Activated CD4-positive, alpha-beta T cell treated with anti-CD3 and anti-CD28 coated beads for 24 hours (primary cell): ENCODE results near the gene RAB5B.

Experiments used
- DNase-seq, 2 donors: peaks; one replicate each; pipeline ENCODE4 v3.0.0-alpha.2; 2020; ENCODE audit warnings: low read depth in 2 of 2

Gene RAB5B, protein sequence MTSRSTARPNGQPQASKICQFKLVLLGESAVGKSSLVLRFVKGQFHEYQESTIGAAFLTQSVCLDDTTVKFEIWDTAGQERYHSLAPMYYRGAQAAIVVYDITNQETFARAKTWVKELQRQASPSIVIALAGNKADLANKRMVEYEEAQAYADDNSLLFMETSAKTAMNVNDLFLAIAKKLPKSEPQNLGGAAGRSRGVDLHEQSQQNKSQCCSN

DNA sequence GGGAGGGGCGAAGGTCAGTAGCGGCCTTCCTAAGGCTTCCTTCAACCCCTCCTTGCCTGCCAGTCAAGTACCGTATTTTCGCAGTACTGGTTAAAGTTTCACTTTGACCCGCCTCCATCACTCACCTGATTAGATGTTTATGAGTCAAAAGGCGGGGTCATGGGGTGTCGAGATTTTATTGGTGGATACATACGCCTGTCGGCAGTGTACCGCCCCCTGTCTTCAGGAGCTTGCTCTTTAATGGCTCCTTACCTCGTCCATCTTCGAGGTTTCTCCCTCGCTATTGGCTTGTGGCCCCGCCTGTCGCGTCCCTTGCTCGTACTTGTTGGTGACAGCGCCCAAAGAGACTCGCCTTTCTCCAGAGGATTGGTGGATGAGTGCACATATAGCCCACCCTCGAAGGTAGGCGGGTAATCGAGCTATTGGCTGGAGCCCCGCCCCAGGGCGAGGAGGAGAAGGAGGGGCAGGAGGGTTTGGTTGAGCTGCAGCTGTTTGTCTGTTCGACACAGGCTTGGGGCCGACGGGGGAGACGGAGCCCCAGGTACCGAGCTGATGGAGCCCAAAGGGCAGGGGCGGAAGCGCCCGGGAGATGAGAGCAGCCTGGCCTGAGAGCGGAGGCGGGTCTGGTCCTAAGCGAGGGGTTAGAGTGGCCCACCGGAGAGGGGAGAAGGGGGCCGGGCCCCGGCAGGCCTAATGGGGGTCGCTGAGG, at the start of gene RAB5B:
Gene RAB5B (plus strand): TSS at position 480 of the 709 bp plus-strand sequence. CDS start 12,883 bp downstream, outside the sequence.
- peak; percentile 94 to 97 for DNase-seq

DNA sequence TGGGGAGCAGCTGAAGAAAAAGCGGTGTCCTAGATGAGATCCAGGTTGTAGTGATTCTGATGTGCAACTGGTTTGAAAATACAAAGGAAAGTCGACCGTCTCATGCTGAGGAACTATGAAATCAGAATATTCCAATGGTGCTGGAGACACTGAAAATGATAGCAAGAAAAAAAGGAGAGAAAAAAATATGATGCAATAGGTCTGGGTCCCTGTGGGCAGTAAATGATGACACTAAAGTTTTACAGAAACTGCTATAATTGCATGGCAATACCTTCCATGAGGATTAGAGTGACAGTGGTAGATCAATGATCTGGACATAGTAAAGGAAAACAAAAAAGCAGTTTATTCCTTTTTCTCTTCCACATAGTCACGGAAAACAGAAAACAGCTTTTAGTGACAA, 48.5 kb upstream of the RAB5B start:
- DNase-seq, result no peak

DNA sequence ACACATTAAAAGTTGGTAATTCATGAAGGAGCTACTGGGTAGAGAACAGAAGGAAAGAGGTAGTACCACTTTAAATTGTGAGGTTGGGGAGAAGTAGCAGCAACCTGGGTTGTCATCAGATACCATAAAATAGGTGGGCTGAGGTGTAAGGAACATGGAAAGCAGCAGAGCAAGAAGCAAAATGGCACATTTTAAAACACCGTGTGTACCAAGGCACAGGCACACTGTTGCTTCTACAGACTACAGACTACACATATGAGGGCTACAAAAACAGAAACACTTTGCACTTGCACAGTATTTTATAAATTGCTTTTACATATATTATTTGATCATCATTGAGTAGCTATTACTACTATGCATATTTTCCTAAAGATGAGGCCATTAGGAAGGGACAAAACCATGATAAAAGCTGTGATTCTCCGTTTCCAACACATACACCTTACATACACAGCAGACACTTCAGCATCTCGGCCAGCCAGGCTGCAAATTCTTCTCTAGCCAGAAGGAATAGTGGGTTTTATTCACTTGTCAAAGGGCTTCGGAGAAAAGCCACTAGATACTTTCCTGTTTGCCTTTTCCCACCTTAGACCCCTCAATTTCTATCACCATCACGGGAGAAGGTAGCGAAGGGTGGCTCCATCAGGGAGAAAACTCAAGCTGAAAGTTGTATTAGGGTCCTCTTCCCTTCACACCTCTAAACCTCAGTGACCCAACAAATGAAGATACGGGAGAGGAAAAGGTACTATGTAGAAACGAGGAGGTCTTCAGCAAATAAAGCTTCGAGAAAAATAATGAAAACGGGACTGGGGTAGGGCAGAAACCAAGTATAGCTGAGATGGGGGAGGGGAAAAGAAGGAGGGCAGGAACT, 47.8 kb upstream of the RAB5B start:
- no peak for DNase-seq

DNA sequence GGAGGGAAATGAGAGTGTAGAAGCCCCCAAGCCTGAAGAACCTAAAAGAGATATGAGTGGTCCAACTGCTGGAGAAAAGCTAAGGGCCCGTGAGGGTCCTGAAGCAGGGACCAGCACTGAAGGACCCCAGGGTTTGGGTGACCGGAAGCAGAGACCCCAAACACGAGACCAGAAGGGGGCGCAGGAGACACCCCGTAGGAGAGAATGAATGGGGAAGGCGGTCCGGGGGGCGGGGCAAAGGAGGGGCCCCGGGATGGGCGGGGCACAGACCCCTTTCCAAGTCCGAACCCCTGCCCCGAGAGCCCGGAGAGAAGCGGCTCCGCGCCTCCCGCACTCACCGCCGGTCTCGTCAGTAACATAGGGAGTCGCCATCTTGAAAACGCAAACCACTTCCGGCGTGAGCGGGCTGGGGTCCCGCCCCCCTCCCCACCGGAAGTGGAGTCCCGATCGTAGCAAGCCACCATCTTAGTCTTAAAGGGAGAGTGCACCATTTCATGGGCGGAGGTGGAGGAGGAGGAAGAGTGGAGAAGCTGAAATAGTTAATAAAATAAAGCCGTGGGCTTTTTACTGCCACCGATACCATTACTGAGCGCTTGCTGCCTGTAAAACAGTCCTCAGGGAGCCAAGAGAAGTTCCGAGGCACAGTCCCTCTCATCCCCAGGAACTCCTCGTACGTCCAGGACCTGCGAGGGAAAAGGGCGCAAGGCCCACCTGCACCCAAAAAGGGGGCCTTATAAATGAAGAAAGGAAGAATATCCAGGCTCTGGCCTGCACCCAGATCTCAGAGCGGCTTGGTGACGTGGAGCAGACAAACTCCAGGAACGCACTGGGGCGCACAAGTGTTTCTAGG, 46.9 kb upstream of the RAB5B start:
- DNase-seq, result peak; percentile 85 to 86

DNA sequence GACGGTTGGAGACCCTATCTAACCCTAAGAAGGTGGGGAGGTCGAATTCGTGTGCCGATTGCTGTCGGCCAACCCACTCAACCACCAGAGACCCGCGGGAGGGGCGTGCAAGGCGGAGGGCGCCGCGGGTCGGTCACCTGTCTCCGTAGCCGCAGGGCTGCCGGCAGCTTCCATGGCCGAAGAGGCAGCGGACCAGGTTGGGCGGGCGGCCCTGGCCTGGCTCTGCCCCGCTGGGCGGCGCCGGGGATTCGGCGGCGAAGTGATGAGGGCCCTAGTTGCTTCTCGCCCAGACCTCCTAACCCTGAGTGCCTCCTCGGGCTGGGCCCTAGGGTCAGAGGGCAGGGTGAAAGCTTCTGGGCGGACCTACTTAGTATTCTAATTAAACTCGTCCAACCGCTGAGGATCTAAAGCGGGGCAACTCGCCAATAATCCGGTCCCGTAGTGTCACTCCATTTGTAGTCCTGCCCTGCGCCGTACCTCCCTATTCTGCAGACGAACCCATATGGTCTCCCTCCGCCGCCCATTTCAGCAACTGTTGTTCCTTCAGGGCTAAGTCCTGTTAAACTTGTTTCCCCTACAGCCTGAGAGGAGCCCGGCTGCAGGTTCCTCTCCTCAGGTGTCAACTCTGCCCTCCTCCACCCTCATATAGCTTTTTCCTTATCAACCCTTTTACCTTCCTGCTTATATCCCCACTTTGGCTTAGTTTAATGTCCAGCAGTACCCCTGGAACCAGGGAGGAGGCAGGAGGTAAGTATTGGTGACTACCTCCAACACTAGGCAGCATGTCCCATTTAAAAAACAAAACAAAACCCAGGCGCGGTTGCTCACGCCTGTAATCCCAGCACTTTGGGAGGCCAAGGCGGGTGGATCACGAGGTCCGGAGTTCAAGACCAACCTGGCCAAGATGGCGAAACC, 46.0 kb upstream of the RAB5B start, which contains the start of gene PYM1:
Gene PYM1 (minus strand): TSS at position 307 of the 915 bp plus-strand sequence. CDS start 133 bp downstream, at position 174.
- peak in 1 of 2 donors; percentile 57 for DNase-seq

DNA sequence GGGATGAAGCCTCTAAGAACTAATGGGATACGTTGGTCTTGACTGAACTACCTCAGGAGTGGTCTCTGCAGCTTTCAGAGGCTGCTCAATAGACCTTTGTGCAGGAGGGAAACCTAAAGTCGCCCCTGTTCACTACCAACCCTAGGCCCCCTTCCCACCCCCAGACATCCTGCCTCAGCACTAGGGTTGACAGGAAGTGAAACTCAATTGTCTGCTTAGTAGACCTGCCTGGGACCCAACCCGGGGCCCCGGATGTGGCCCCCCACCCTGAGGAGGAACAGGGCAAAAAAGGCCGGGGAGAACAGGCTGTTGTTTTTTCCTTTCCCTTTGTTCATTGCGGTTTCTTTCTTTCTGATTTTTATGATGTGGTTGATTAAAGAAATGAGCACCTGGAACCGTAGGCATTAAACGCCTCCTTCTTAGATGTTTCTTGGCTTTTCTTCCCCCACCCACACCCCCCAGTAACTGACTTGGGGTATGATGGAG, 44.5 kb upstream of the RAB5B start:
- DNase-seq, result peak; percentile 68 to 76

DNA sequence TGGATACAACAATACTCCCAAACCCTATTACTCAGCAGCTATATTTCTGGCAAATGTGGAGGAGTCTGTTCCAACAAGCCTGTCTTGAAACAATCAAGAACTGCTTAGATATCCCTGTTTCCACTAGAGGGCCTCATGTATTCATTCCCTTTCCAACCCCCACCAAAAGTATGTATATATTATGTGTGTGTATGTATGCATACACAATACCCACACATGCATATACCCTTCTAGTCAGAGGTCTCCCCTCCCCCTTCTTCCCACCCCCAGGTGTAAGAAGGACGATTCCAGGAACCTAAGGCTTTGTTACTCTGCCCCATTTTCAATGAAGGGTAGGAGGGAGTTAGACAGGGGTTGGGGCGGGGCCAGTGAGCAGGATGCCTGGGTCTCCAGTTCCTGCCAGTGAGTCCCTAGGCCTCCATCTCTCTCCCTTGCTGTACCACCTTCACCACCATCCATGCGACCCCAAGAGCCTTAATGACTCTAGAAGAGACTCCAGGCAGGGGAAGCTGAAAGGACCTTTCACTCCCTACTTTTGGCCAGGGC, 43.0 kb upstream of the RAB5B start, which contains the start of gene DGKA:
Gene DGKA (plus strand): TSS at position 392 of the 546 bp plus-strand sequence. CDS start 5,342 bp downstream, outside the sequence.
- DNase-seq, result peak; percentile 67 to 78

DNA sequence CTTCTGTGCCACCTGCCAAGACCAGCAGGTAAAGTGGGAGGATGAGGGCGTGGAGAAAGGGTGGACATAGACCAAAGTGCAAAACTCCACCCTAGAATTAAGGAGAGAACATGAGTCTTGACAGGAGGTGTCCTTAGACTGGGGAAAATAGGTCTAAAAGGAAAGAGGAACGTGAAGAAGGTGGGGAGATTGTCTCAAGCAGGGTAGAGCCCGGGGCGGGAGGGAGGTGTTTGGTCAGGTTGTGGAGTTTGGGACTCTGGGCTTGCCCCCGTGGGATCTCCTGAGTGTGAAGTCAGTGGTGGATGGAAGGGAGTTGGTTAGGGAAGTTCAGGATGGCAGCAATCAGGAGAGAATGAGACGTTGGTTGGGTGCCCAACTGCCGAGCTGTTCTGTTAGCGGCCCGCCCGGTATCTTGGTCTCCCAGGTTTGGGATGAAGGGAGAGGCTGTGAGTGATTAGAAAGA, 42.5 kb upstream of the RAB5B start:
- no peak for DNase-seq

DNA sequence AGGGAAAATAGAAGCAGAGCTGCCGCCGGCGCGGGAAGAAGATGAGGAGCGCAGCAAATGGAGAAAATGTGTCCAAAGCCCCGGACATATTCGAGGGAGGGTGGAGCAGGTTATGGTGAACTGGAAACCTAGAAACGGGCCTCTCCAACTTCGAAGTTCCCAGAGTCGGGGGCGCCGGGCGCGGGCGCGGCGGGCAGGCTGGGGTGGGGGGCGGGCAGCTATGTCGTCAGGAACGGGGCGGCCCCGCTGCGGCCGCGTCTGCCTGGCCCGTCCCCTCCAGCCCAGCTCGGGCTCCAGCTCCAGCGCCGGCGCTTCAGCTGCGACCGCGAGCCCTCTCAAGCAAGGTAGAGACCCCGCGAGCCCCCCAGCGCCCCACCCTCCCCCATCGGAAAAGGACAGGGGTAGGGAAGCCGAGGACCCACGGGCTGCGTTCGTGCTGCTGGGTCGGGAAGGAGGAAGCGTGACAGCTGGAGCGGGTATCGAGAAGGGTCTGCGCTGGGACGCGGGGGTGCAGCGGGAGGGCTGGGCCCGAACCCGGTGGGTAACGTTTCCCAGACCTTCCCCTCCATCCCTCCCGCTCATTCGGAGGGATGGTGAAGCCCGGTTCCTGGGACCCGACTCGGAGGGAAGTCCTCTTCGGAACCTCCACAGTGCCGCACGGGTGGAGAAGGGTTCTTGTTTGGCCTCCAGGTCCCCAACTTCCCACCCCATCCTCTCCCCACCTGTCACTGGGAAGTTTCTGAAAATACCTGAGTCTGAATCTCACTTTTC, 41.9 kb upstream of the RAB5B start:
- peak in 1 of 2 donors; percentile 15 for DNase-seq

DNA sequence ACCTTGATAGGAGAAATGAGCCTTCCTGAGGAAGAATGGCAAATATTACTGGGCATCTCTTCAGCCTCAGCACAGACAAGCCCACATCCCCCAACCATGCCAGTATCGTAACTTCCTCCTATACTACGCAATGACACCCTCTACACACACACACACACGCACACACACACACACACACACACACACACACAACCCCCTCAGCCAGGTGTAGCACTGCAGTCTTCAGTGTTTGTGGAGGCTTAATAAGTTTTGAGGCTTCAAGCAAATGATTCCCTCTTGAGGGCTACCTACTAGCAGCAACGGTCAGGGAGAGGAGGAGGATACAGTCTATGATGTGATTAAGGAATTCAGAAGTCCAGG, 41.3 kb upstream of the RAB5B start:
- peak in 1 of 2 donors; percentile 38 for DNase-seq

DNA sequence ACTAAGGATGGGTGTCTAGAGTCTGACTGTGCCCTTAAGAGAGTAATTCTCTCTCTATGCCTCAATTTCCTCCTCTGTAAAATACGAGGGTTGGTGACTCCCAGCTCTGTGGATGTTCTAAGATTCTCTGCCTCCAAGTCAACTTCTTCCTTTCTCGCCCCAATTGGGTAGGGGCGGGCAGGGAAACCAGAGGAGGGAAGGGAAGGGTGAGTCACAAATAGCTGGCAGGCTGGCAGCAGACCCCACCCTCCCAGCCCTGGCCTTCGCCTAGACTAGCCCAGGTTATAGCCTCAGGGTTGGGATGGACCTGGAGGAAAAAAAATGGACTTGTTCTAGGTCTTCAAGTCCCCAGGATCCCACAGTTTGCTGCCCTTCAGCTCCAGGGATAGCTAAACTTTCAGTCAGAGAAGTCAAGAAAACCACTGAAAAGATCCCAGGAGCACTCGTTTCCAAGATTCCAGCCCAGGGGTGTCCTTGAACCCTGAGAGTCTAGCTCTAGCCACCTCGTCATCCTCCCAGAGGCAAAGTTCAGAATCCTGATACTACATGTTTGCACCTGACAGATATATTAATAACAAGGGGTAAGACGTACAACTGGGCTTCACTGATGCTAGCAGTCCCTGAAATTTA, 40.6 kb upstream of the RAB5B start:
- DNase-seq, result no peak

DNA sequence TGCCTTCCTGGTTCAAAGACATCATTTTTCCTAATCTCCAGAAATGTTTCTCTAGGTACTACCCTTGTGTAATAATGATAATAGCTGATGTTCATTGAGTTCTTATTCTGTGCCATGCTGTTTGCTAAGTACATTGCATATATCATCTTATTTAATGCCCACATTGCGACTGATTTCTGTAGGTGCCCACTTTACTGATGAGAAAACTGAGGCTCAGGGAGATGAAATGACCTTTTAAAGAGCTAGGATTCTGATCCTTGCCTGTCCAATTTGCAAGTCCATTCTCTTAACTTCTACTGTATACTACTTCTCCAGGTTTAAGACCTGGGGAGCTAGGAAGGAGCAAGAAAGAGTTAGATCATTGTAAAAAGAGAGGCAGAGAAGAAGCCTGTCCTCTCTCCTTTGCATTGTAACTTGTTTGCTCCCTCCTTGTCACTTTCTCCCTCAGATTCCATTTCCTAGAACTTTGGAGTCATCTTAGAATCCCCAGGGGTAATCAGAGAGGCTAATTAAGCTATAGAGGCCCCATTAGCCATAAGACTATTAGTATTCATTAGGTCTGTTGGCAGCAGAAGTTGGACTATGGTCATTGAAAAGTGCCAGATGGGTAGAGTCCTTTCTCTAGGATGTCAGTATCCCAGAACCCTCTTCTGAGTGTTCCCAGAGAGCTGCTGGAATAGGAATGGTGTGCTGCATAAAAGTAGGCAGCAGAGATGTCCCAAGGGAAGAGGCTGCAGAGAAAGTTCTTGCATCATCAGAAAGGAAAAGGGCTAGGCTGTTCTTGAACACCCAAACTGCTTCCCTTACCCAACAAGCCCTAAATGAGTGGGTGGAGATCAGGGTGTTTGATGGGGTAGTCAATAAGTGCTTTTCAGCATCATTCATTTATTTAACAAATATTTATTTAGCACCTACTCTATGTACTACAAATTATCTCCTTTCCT, 39.8 kb upstream of the RAB5B start:
- no peak for DNase-seq

DNA sequence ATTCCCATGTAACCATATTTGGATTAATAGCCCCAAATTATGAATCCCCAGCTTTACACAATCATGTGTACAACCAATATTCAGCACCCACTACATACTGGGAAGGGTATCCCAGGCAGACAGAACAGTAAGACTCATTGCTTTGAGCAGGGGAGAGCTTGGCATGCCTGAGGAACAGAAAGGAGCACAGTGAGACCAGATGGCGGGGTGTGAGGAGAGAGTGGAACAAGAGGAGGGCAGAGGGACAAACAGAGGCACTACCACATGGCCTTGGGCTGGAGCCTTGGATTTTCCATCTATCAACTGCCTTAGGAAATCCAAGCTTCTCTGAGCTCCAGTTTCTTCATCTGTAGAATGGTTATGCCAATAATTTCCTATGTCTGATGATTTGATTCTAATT, 39.1 kb upstream of the RAB5B start:
- no peak for DNase-seq

DNA sequence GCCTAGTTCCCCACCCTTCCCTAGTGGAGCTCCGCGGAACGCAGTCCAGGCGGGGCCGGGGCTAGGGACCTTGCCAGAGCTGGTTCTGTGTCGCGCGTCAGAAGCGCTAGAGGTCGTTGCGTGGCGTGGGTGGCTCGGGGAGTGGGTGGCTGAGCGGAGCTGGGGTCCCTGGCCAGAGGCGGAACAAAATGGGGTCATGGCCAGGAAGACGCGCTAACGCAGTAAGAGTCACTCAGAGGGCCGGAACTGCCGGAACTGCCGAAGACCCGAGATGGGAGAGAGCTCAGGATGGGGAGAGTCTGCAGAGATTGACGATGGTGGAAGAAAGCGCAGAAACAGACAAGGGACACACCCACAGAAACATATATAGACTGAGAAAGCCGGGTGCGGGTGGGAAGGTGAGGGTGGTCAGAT, 38.1 kb upstream of the RAB5B start:
- peak in 1 of 2 donors; percentile 18 for DNase-seq

DNA sequence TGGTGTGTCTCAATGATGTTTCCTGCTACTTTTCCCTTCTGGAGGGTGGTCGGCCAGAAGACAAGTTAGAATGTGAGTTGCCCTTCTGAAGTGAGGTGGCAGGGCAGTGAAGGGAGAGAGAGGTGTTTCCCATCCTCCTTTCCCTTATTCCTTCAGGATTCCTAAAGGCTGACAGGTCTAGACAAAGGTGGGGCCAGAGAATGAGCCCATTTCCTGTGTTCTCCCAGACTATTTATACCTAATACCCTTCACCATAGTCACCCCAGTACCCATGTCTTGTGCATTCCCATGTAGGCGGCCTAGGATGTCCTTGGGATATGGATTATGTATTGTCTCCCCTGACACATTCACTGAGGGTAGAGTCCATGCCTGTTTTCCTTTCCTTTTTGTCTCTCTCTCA, 35.9 kb upstream of the RAB5B start:
- DNase-seq, result no peak

DNA sequence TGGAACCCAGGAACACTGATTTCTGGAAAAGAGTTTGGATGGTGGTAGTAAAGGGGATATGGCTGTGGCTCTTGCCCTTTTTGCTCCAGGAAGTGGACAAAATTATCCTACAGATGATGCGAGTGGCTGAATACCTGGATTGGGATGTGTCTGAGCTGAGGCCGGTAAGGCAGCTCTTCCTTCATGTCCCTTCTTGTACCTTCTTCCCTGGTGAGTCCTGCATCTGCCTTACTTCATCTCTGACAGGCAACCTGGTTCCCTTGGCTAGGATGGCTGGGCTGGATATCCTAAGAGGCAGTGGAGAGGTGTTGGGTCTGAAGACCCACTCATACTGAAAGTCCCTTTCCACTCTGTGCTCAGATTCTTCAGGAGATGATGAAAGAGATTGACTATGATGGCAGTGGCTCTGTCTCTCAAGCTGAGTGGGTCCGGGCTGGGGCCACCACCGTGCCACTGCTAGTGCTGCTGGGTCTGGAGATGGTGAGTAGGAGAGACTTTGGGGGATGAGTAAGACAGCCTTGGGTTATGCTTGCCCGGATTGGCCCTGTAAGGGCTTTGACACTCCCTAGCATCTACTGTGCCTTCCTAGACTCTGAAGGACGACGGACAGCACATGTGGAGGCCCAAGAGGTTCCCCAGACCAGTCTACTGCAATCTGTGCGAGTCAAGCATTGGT, 34.9 kb upstream of the RAB5B start:
- DNase-seq, result no peak
